Stimulated activated CD4-positive, alpha-beta T cell treated with anti-CD3 and anti-CD28 coated beads, Interleukin-1b, Interleukin-23, amount 100 ng/mL, for 48 hours (primary cell): ENCODE data around the gene IL1RN.

Experiments used
- DNase-seq: peaks from one replicate; pipeline ENCODE4 v3.0.0-alpha.2; 2020

IL1RN gene

GRCh38 chr2:113157118-113157896 lies 29.9 kb downstream of the IL1RN start:
- no peak for DNase-seq

GRCh38 chr2:113157897-113158753 lies 30.7 kb downstream of the IL1RN start:
- no peak for DNase-seq

GRCh38 chr2:113158884-113159553 lies 31.6 kb downstream of the IL1RN start:
- DNase-seq: no peak

GRCh38 chr2:113160248-113160647 lies 32.9 kb downstream of the IL1RN start:
- no peak for DNase-seq

GRCh38 chr2:113160962-113161361 lies 33.6 kb downstream of the IL1RN start:
- no peak for DNase-seq

- no peak for DNase-seq
Measured at GRCh38 chr2:113162173-113162572, 34.8 kb downstream of the IL1RN start.

GRCh38 chr2:113162869-113163268 lies 35.5 kb downstream of the IL1RN start:
- no peak for DNase-seq

GRCh38 chr2:113164215-113164929 lies 37.0 kb downstream of the IL1RN start:
- DNase-seq: no peak

GRCh38 chr2:113164930-113165585 lies 37.7 kb downstream of the IL1RN start:
- DNase-seq: no peak

GRCh38 chr2:113166187-113166645 lies 38.8 kb downstream of the IL1RN start:
- DNase-seq: no peak

GRCh38 chr2:113167115-113167932 lies 39.9 kb downstream of the IL1RN start:
- DNase-seq: peak; percentile 49

GRCh38 chr2:113167962-113168340 lies 40.6 kb downstream of the IL1RN start:
- DNase-seq: no peak

GRCh38 chr2:113169002-113169530 lies 41.7 kb downstream of the IL1RN start:
- no peak for DNase-seq

GRCh38 chr2:113169586-113169985 lies 42.2 kb downstream of the IL1RN start:
- no peak for DNase-seq

GRCh38 chr2:113171334-113172075 lies 44.1 kb downstream of the IL1RN start:
- no peak for DNase-seq

GRCh38 chr2:113172721-113173541 lies 45.5 kb downstream of the IL1RN start:
- DNase-seq: no peak

GRCh38 chr2:113173542-113174375 lies 46.4 kb downstream of the IL1RN start, which contains the start of gene PSD4:
TSS of gene PSD4 (plus strand) at chr2:113173971. CDS start at chr2:113182457, 8,486 bp downstream.
- peak; percentile 91 for DNase-seq

- DNase-seq: no peak
Measured at GRCh38 chr2:113174376-113174750, 47.0 kb downstream of the IL1RN start.
